Measurements from ENCODE around the gene KRT86. TPM values are rescaled to one million over a fixed set of nuclear protein-coding genes. Genes with fewer than 3 reads are reported as not detected.

The KRT86 gene
- polyA plus RNA-seq, 2 of the 4 experiments (the other 2 are of a cell fraction) = 23.5 to 378 TPM

GRCh38 chr12:52280796-52281560 lies 6.5 kb downstream of the KRT86 start (continued):
- peak; percentile 97 for TF ChIP-seq HOXA7 (CRISPR knock-in tag; IDR thresholded peaks at IDR 0.05)
- TF ChIP-seq PBX3 (IDR thresholded peaks at IDR 0.05) = peak; percentile 62; the same call in 1 of the 2 replicates
- TF ChIP-seq ESRRA (IDR thresholded peaks at IDR 0.05; ENCODE audit: borderline replicate concordance, low read length) = no peak
- no peak for TF ChIP-seq RFX5 (IDR thresholded peaks at IDR 0.05)
- TF ChIP-seq MYC (IDR thresholded peaks at IDR 0.05; ENCODE audit: borderline replicate concordance, low read length) = no peak; the same call in 1 of the 2 replicates
- peak; percentile 89 for TF ChIP-seq TFCP2L1 (CRISPR knock-in tag; IDR thresholded peaks at IDR 0.05)
- TF ChIP-seq RNF2 (IDR thresholded peaks at IDR 0.05; ENCODE audit: borderline replicate concordance, low read depth) = no peak
- TF ChIP-seq NPAS2 (CRISPR knock-in tag; IDR thresholded peaks at IDR 0.05; ENCODE audit: borderline replicate concordance) = peak; percentile 31; the same call in 1 of the 2 replicates
- no peak for TF ChIP-seq HDAC2 (IDR thresholded peaks at IDR 0.05)
- peak; percentile 43 for TF ChIP-seq NFE2L2 (conservative IDR thresholded peaks at IDR 0.05; ENCODE audit: low read length)
- TF ChIP-seq HES2 (IDR thresholded peaks at IDR 0.05) = no peak
- TF ChIP-seq CBX8 (IDR thresholded peaks at IDR 0.05) = no peak
- TF ChIP-seq JUNB (IDR thresholded peaks at IDR 0.05) = peak; percentile 65; the same call in 1 of the 2 replicates
- TF ChIP-seq TP53 (CRISPR knock-in tag; IDR thresholded peaks at IDR 0.05) = peak; percentile 98
- peak; percentile 98 for TF ChIP-seq ZNF302 (CRISPR knock-in tag; IDR thresholded peaks at IDR 0.05)
- no peak for TF ChIP-seq KDM5A (IDR thresholded peaks at IDR 0.05)
- peak; percentile 93 for TF ChIP-seq HOXB5 (CRISPR knock-in tag; IDR thresholded peaks at IDR 0.05)
- peak; percentile 98 for TF ChIP-seq HMGXB4 (CRISPR knock-in tag; IDR thresholded peaks at IDR 0.05; ENCODE audit: borderline replicate concordance)
- TF ChIP-seq RARB (CRISPR knock-in tag; IDR thresholded peaks at IDR 0.05) = peak; percentile 84; the same call in 1 of the 2 replicates
- TF ChIP-seq FOSL2 (IDR thresholded peaks at IDR 0.05) = no peak; the same call in 1 of the 2 replicates
- TF ChIP-seq FOSL2 (CRISPR knock-in tag; IDR thresholded peaks at IDR 0.05) = peak; percentile 57
- peak; percentile 93 for TF ChIP-seq HEYL (CRISPR knock-in tag; IDR thresholded peaks at IDR 0.05)
- peak; percentile 98 for TF ChIP-seq FOSB (CRISPR knock-in tag; IDR thresholded peaks at IDR 0.05)
- TF ChIP-seq ZFP36 (IDR thresholded peaks at IDR 0.05; ENCODE audit: borderline replicate concordance, partially characterized antibody) = no peak
- TF ChIP-seq POLR2AphosphoS2 (conservative IDR thresholded peaks at IDR 0.05; ENCODE audit: low read length) = peak; percentile 30; the same call in 1 of the 2 replicates
- peak in 1 of 2 experiments; percentile 78; a peak in 3 of 4 replicates for TF ChIP-seq CEBPB (IDR thresholded peaks at IDR 0.05)
- TF ChIP-seq MAX (IDR thresholded peaks at IDR 0.05) = peak; percentile 36
- TF ChIP-seq RCOR1 (IDR thresholded peaks at IDR 0.05; ENCODE audit: low read depth, low read length) = no peak
